HG03066 (cell line): ENCODE data around the gene SMIM21.

ENCODE experiments used
- ATAC-seq: cut with Tn5 transposase; IDR thresholded peaks from one replicate; pipeline ENCODE4 v1.9.1; 2021; ENCODE audit warnings: low read depth; ENCODE audit not compliant: unreplicated experiment

Gene SMIM21

GRCh38 chr18:75427603-75428002 lies at the start of gene SMIM21:
TSS of gene SMIM21 (minus strand) at chr18:75427703. CDS start at chr18:75427563, 140 bp downstream.
- no peak for ATAC-seq

- no peak for ATAC-seq
Measured at GRCh38 chr18:75475228-75475627, 47.7 kb upstream of the SMIM21 start.

- ATAC-seq, result no peak
Measured at GRCh38 chr18:75474332-75474731, 46.8 kb upstream of the SMIM21 start.

DNA sequence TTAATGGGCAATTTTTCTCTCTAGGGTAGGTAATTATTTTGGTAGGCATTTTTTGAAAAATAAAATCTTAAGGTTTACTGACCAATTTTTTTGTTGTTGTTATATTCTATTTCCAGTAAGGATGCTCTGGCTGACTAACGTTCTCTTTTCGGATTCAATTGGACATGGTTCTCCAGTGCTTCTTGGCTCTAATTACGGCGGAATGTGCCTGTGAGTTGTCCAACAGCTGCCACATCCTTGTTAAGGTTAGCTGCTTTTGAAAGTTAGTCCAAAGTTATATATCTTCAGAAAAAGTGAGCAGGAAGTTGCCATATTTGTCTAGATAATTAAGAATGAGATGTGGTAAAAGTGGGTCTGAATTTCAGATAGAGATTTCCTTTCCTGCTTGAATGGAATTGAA lies 45.8 kb upstream of the SMIM21 start:
- no peak for ATAC-seq

DNA sequence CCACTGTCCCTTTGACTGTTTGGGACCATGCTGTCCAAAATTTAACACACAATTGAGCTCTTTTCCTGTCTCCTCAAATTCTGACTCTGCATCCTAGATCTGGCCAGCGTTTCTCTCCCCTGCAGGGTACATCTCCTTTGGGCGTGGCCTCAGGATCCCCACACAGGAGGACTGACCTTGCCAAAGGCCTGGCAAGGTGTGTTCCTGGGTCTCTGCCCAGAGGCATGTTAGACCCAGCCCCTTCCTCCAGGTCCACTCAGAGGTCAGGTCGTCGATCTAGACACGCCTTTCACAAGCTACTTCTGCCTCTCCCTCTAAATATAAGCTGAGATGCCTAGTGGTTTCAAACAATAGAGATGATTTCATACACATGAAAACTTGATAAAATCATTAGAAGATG lies 45.4 kb upstream of the SMIM21 start:
- ATAC-seq, result no peak

GRCh38 chr18:75472396-75472795 lies 44.9 kb upstream of the SMIM21 start:
- ATAC-seq, result no peak

- ATAC-seq, result no peak
Measured at GRCh38 chr18:75471850-75472249, 44.3 kb upstream of the SMIM21 start.

- ATAC-seq, result no peak
Measured at GRCh38 chr18:75467851-75468250, 40.3 kb upstream of the SMIM21 start.

- ATAC-seq, result no peak
Measured at GRCh38 chr18:75467281-75467795, 39.8 kb upstream of the SMIM21 start.

- no peak for ATAC-seq
Measured at GRCh38 chr18:75464356-75464755, 36.9 kb upstream of the SMIM21 start.

DNA sequence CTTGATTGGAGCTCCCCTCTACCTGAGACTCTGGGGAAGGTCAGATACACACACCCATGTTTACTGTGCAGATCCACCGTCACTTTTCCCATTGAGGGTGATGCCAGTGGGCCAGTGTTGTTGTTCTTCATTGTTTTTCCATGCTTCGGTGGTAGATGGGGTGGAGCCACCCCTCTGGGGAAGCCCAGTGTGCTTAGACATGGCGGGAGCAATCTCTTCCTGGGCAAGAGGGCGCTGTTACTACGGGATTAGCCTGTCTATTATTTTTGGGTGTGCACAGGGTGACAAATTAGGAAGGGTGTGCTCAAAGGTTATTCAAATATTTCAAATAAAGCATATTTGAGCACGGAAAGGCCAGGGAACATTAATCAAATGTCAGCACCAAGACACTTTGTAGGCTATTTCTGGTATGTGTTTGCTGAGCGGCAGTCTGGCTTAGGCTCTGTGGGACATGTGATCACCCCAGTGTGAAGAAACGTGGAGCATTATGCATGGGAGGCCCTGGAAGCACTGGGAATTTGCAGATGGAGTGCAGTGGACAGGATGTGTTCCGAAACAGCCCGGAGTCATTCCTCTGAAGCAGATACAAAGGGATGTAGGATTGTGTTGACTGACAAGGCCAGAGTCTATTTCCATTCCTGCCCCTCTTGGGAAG lies 34.8 kb upstream of the SMIM21 start:
- ATAC-seq, result no peak

GRCh38 chr18:75456199-75456631 lies 28.7 kb upstream of the SMIM21 start:
- ATAC-seq, result no peak

DNA sequence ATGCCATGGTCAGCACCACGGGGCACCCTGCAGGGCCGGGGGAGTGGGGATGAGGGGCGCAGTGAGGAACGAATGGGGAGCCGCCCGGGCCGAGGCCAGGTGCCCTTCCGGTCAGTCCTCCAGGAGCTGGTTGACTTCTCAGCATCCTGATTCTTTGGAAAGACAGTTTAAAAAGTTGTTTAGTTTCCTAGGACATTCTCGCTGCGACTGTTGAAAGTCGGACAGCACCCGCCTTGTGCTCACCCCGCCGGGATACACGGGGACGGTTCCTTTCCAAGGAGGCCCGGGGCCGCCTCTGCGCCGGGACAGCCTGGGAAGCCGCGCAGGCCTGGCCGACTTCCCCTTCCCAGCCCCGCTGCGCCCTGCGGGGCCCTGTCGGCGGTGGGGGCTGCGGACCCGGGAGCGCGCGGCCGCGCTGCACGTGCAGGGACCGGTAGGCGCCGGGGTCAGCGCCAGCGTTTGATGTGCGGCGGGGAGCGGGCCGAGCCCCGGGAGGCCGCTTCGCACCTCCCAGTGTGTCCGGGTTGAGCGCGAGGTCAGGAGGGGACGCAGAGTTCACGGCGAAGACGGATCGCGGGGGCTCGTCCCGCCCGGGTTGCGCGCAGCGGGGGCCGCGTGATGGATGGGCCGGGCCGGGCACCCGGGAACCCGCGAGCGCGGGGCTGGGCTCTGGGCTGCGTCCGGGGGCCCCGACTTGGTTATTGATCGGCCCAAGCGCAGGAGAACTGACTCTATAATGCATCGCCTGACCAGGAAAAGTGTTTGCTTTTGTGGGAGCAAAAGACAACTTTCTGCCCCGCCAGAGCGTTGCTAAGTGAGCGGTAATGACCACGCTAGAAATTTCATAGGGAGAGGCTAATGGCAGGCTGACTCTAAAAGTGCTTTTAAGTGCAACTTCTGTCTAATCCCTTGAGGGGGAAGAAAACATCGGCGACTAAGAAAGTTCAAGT lies 28.0 kb upstream of the SMIM21 start:
- ATAC-seq, result no peak

DNA sequence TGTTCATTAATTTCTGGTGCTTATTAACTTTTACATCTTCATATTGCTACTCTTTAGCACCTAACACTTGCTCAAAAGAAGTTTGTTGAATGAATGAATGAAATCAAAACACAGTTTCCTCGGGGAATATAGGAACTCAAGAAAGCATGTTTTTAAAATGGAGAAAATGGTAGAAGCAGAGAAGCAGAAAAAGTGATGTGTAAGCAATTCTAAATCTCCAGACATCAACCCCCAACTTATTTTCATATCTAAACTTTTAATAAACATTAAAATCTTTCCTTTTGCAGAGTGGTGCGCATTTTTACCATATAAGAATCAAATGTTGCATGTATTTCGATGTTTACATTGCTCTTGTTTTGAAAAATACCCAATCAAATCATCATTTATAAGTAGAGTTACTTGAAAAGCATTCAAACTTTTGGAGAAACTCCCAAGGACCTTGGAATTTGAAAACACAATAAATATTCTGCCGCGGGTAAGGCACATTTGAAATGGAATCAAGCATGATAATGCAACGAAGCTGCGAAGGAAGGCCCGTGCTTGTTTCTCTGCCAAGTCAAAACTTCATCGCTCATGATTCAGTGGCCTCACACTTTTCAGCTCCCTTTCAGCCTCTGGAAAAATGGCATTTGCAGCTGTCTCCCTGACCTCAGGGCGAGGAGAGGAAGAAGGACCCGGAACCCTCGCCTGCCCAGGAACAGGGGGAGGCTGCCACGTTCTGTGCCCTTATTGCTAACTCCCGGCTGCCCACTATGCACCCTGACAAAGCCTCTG lies 26.7 kb upstream of the SMIM21 start:
- no peak for ATAC-seq

DNA sequence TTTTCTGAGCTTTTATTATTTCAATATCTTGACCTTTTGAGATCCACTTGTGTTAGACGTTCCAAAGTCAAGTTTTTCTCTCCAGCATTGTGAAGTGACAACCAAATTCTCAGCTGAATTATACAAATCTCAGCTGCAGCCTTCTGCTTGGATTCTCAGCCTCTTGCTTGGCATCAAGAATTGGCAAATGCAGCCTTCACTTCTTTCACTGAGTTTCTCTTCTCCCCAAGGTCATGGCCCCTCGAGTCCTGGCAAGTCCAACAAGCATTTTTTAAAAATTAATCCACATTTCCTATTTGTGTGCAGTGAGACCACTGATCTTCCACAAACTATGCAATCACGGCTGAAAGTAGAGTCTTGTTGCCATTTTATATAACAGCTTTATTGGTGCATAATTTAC lies 23.4 kb upstream of the SMIM21 start:
- ATAC-seq, result no peak

DNA sequence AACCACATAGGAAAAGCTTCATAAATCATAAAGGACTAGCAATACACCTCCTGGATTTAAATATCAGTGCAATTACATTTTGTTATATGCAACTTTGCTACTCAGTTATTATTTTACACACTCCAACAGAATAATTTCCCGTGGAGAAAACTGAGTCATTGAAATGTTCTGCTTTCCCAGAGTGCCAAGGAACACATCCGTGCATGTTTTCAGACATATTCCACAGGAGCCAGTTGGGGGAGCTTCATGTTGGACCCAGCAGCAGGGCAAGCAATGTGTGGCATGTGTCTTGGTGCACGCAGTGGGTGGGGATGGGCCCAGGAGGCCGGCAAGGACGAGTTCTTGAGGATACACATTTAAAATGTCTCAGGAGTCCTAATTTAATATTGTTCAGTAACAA lies 14.4 kb upstream of the SMIM21 start:
- ATAC-seq, result no peak

DNA sequence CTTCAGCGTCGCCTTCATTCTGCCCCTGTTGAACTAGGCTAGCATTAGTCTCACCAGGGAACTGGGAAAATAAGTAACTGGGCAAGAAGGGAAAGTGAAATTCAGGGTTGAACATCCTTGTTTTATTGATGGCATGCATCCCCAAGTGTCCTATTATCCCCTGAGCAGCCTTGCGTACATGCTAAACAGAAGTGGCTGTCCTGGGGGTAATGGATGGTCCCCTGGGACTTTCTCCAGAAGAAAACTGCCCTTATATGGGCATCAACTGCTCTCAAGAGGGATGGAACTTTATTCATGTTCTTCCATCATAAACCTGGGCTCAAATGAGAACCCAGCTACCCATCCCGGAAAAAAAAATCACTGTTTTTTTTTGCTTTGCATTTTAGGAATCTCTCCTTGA lies 11.8 kb upstream of the SMIM21 start:
- ATAC-seq, result no peak

- ATAC-seq, result no peak
Measured at GRCh38 chr18:75438891-75439290, 11.4 kb upstream of the SMIM21 start.

DNA sequence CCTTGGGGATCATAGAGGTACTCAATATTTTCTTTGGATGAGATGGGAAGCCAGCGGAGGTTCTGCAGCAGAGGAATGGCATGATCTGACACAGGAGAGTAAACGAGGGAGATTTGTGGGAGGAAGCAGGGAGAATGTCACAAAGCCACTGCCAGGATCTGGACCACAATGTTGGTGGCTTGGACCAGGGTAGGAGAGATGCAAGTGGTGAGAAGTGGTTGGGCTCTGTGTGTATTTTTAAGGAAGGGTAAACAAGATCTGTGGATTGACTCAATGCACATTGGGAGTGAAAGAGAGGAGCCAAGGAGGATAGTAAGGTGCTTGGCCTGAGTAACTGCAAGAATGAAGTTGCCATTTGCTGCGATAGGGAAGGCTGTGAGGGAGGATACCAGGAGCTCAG lies 10.5 kb upstream of the SMIM21 start:
- no peak for ATAC-seq

GRCh38 chr18:75433098-75433497 lies 5.6 kb upstream of the SMIM21 start:
- no peak for ATAC-seq

GRCh38 chr18:75429975-75430374 lies 2.5 kb upstream of the SMIM21 start:
- no peak for ATAC-seq
